ENCODE measurements around the gene FBXL5.

DNA sequence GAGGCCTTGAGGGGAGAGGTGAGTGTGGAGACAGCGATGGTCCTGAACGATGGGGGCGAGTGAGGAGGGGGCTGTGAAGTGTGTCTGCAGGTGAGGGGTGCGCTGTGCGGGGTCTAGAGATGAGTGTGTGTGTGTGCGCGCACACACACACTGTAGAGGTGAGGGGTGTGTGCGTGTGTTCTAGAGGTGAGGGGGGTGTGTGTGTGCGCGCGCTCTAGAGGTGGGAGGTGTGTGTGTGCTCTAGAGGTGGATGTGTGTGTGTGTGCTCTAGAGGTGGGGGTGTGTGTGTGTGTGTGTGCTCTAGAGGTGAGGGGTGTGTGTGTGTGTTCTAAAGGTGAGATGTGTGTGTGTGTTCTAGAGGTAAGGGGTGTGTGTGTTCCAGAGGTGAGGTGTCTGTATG is 48.3 kb upstream of the FBXL5 start:
- TF ChIP-seq, protein P1, sequence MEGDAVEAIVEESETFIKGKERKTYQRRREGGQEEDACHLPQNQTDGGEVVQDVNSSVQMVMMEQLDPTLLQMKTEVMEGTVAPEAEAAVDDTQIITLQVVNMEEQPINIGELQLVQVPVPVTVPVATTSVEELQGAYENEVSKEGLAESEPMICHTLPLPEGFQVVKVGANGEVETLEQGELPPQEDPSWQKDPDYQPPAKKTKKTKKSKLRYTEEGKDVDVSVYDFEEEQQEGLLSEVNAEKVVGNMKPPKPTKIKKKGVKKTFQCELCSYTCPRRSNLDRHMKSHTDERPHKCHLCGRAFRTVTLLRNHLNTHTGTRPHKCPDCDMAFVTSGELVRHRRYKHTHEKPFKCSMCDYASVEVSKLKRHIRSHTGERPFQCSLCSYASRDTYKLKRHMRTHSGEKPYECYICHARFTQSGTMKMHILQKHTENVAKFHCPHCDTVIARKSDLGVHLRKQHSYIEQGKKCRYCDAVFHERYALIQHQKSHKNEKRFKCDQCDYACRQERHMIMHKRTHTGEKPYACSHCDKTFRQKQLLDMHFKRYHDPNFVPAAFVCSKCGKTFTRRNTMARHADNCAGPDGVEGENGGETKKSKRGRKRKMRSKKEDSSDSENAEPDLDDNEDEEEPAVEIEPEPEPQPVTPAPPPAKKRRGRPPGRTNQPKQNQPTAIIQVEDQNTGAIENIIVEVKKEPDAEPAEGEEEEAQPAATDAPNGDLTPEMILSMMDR (IDR thresholded peaks at IDR 0.05), result no peak
- no peak for TF ChIP-seq POLR2A (IDR thresholded peaks at IDR 0.05)
